CD4-positive, CD25-positive, alpha-beta regulatory T cell (primary cell): ENCODE measurements around the gene MUC20. TPM values are rescaled to one million over a fixed set of nuclear protein-coding genes. Genes with fewer than 3 reads are reported as not detected.

ENCODE experiments used
- ATAC-seq, 2 donors: fragments of 150-1000 bp; cut with Tn5 transposase; one replicate each; pipeline ENCODE4 v1.10.0; 2021; ENCODE audit warnings: low read depth in 2 of 2, moderate number of reproducible peaks in 2 of 2, moderate library complexity in 1 of 2
- DNase-seq, 3 donors: peaks; one replicate each; pipeline versions ENCODE4 v3.0.0 to v3.0.0-alpha.2; 2012 to 2022; ENCODE audit warnings: mixed read lengths in 1 of 3
- H3K27ac ChIP-seq: one replicate; pipeline ENCODE4 v1.7.0; 2013; ENCODE audit warnings: mild to moderate bottlenecking, low read length; ENCODE audit not compliant: insufficient read depth, poor library complexity, severe bottlenecking
- H3K27me3 ChIP-seq: one replicate; pipeline ENCODE4 v1.7.0; 2013; ENCODE audit warnings: low read length; ENCODE audit not compliant: control insufficient read depth, insufficient read depth
- H3K36me3 ChIP-seq: one replicate; pipeline ENCODE4 v1.7.0; 2013; ENCODE audit warnings: mild to moderate bottlenecking, low read length, moderate library complexity; ENCODE audit not compliant: control insufficient read depth, insufficient read depth
- H3K4me1 ChIP-seq: 2 replicates; pipeline ENCODE4 v1.7.0; 2013; ENCODE audit warnings: mild to moderate bottlenecking, low read length; ENCODE audit not compliant: insufficient read depth, control insufficient read depth, poor library complexity, severe bottlenecking
- H3K4me3 ChIP-seq: one replicate; pipeline ENCODE4 v1.7.0; 2013; ENCODE audit warnings: low read depth, mild to moderate bottlenecking, low read length, moderate library complexity
- H3K9me3 ChIP-seq, 2 experiments: 1 replicate in 1 of 2; 2 replicates in 1 of 2; pipeline ENCODE4 v1.7.0; 2013; ENCODE audit warnings: low read length in 2 of 2, mild to moderate bottlenecking in 1 of 2, moderate library complexity in 1 of 2; ENCODE audit not compliant: control insufficient read depth in 2 of 2
- H3K27ac Mint-ChIP-seq, 3 donors: one replicate each; pipeline ENCODE4 v1.8.0; 2020 to 2022; ENCODE audit warnings: mild to moderate bottlenecking in 3 of 3, mixed read lengths in 3 of 3, moderate library complexity in 2 of 3
- H3K27me3 Mint-ChIP-seq: one replicate; pipeline ENCODE4 v1.8.0; 2022; ENCODE audit warnings: mild to moderate bottlenecking, mixed read lengths
- H3K36me3 Mint-ChIP-seq: one replicate; pipeline ENCODE4 v1.8.0; 2020; ENCODE audit warnings: mixed read lengths
- H3K4me1 Mint-ChIP-seq, 4 donors: one replicate each; pipeline ENCODE4 v1.8.0; 2020 to 2022; ENCODE audit warnings: mixed read lengths in 4 of 4, mild to moderate bottlenecking in 1 of 4
- H3K4me3 Mint-ChIP-seq, 4 donors: one replicate each; pipeline ENCODE4 v1.8.0; 2020 to 2022; ENCODE audit warnings: mild to moderate bottlenecking in 4 of 4, mixed read lengths in 4 of 4, moderate library complexity in 3 of 4
- H3K9me3 Mint-ChIP-seq, 7 donors: one replicate each; pipeline ENCODE4 v1.8.0; 2020 to 2022; ENCODE audit warnings: mixed read lengths in 7 of 7, mild to moderate bottlenecking in 3 of 7, moderate library complexity in 2 of 7
- polyA plus RNA-seq, 4 donors: library from polyadenylated mRNA; unstranded; fragments of 300-500 nt; fragmentation: Illumina TruSeq; gene quantifications; one replicate each; pipeline ENCODE4 v1.2.3, GENCODE V29; 2021
- total RNA-seq: library from RNA; stranded (reverse); gene quantifications from one replicate; pipeline ENCODE4 v1.2.3, GENCODE V29; 2022

Gene MUC20
- total and polyA plus RNA-seq, 5 donors from 2014 or later: 0.14 to 1.5 (median 0.47) TPM; not detected in 2

DNA sequence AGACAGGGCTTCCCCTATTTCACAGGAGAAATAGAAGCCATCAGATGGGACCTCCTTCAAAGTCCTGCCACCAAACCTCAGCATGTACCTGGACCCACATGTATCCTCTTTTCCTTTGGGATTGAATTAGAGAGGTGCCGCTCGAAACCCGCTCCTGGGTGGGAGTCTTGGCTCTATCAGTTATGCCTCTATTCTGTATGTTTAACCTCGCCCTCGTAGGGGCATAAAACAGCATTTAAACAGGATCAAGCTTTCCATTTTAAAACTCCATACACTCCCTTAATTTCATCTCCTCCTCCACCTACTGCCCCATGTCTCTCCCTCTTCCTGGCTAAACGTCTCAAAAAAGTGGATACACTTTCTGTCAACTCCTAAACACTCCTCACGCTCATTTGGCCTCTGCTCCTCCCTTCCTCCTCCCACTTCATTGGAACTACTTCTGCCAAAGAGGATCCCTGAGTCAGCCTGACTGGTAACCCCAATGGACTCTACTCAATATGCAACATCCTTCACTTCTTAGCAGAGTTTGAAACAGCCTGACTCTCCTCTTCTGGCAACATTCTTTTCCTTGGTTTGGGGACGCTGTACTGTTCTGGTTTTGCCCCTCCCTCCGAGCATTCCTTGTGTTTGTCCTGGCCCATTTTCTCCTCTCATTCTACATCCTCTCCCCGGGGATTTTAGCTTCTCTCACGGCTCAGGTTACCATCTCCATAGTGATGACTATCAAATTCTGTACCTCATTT, 23.0 kb upstream of the MUC20 start:
- H3K27ac ChIP-seq: no peak overlapping the region
- no peaks in the 10 kb centered on the region for H3K9me3 Mint-ChIP-seq
- no peaks in the 10 kb centered on the region for H3K27me3 ChIP-seq
- ATAC-seq (no peak), DNase-seq (no peak)
- H3K36me3 Mint-ChIP-seq: peaks cover 43% of the 10 kb centered on the region
- H3K9me3 ChIP-seq: no peaks in the 10 kb centered on the region
- no peak overlapping the region for H3K4me3 Mint-ChIP-seq
- no peaks in the 10 kb centered on the region for H3K4me1 ChIP-seq
- no peak overlapping the region for H3K4me3 ChIP-seq
- peaks cover 5 to 19% (median 11%) of the 10 kb centered on the region in 4 donors for H3K4me1 Mint-ChIP-seq
- peaks cover 21% of the 10 kb centered on the region for H3K36me3 ChIP-seq
- H3K27me3 Mint-ChIP-seq: no peaks in the 10 kb centered on the region
- peak overlapping the region in 1 of 3 donors; percentile 57 for H3K27ac Mint-ChIP-seq

GRCh38 chr3:195698325-195698646, 22.5 kb upstream of the MUC20 start:
- no peak for DNase-seq
- no peaks in the 10 kb centered on the region for H3K4me1 ChIP-seq
- no peaks in the 10 kb centered on the region for H3K27me3 ChIP-seq
- H3K4me3 Mint-ChIP-seq: no peak overlapping the region
- no peaks in the 10 kb centered on the region for H3K27me3 Mint-ChIP-seq
- no peak overlapping the region for H3K4me3 ChIP-seq
- H3K4me1 Mint-ChIP-seq: peaks cover 5 to 19% (median 11%) of the 10 kb centered on the region in 4 donors
- H3K36me3 Mint-ChIP-seq: peaks cover 40% of the 10 kb centered on the region
- H3K27ac ChIP-seq: no peak overlapping the region
- no peak for ATAC-seq
- H3K9me3 ChIP-seq: no peaks in the 10 kb centered on the region
- peak overlapping the region in 2 of 3 donors; percentile 42 to 61 for H3K27ac Mint-ChIP-seq
- peaks cover 17% of the 10 kb centered on the region for H3K36me3 ChIP-seq
- H3K9me3 Mint-ChIP-seq: no peaks in the 10 kb centered on the region

DNA sequence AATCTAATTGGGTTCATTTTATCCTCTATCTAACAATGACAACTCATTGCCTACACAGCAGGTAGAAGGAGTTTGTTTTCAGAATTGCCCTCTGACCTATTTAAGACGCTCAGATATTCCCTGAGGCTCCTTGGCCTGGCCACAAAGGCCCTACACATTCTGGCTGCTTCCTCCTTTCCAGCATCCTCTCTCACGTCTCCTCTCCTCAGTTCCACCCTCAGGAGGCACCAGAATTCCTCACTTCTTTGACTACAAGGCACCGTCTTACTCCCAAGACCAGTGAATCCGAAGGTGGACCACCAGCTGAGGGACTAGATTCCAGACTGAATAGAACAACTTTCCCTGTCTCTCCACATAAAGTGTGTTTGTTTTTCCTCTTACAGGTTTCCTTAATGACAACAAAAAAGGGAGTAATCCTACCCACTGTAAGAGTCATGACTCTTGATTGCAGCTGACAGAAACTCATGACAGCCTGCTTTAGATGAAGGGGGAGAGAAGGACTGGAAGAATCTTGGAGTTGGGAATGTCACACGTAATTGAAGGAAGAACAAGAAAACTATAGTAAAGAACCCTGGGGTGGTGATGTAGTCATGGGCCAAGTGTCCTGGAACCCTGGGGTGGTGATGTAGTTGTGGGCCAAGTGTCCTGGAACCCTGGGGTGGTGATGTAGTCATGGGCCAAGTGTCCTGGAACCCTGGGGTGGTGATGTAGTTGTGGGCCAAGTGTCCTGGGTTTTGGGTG, 22.0 kb upstream of the MUC20 start:
- Histone ChIP-seq H3K27ac (no peak overlapping the region), H3K27me3 (no peaks in the 10 kb centered on the region), H3K4me3 (no peak overlapping the region), H3K36me3 (peaks cover 12% of the 10 kb centered on the region), H3K4me1 (no peaks in the 10 kb centered on the region), H3K9me3 (no peaks in the 10 kb centered on the region)
- DNase-seq (peak in 1 of 3 donors; percentile 6), ATAC-seq (no peak)
- peaks cover 35% of the 10 kb centered on the region for H3K36me3 Mint-ChIP-seq
- no peaks in the 10 kb centered on the region for H3K27me3 Mint-ChIP-seq
- H3K27ac Mint-ChIP-seq: peak overlapping the region in 1 of 3 donors; percentile 42
- H3K9me3 Mint-ChIP-seq: no peaks in the 10 kb centered on the region
- no peak overlapping the region for H3K4me3 Mint-ChIP-seq
- peaks cover 5 to 19% (median 10%) of the 10 kb centered on the region in 4 donors for H3K4me1 Mint-ChIP-seq

GRCh38 chr3:195699388-195699771, 21.4 kb upstream of the MUC20 start:
- ATAC-seq (no peak), DNase-seq (no peak)
- H3K36me3 Mint-ChIP-seq: peaks cover 31% of the 10 kb centered on the region
- H3K4me3 Mint-ChIP-seq: no peak overlapping the region
- H3K27me3 ChIP-seq: no peaks in the 10 kb centered on the region
- no peaks in the 10 kb centered on the region for H3K9me3 ChIP-seq
- peak overlapping the region in 1 of 3 donors; percentile 16 for H3K27ac Mint-ChIP-seq
- no peaks in the 10 kb centered on the region for H3K9me3 Mint-ChIP-seq
- H3K27ac ChIP-seq: no peak overlapping the region
- H3K4me1 ChIP-seq: no peaks in the 10 kb centered on the region
- H3K36me3 ChIP-seq: peaks cover 7% of the 10 kb centered on the region
- no peaks in the 10 kb centered on the region for H3K27me3 Mint-ChIP-seq
- no peak overlapping the region for H3K4me3 ChIP-seq
- H3K4me1 Mint-ChIP-seq: peaks cover 5 to 19% (median 9%) of the 10 kb centered on the region in 4 donors

GRCh38 chr3:195699860-195700259, 20.9 kb upstream of the MUC20 start:
- Histone ChIP-seq H3K9me3 (no peaks in the 10 kb centered on the region), H3K4me3 (no peak overlapping the region), H3K27me3 (no peaks in the 10 kb centered on the region), H3K36me3 (peaks cover 3% of the 10 kb centered on the region), H3K27ac (no peak overlapping the region), H3K4me1 (no peaks in the 10 kb centered on the region)
- H3K4me3 Mint-ChIP-seq: no peak overlapping the region
- H3K27ac Mint-ChIP-seq: peak overlapping the region in 1 of 3 donors; percentile 16
- DNase-seq (no peak), ATAC-seq (no peak)
- H3K36me3 Mint-ChIP-seq: peaks cover 31% of the 10 kb centered on the region
- H3K4me1 Mint-ChIP-seq: peaks cover 5 to 19% (median 9%) of the 10 kb centered on the region in 4 donors
- no peaks in the 10 kb centered on the region for H3K9me3 Mint-ChIP-seq
- H3K27me3 Mint-ChIP-seq: no peaks in the 10 kb centered on the region

DNA sequence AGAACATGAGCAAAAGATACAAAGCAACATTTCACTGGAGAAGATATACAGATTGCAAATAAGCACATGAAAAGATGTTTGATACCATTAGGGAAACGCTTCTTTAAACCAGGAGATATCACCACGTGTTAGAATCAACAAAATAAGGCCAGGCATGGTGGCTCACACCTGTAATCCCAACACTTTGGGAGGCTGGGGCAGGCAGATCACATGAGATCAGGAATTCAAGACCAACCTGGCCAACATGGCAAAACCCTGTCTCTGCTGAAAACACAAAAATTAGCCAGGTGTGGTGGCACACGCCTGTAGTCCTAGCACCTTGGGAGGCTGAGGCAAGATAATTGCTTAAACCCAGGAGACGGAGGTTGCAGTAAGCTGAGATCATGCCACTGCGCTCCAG, 20.5 kb upstream of the MUC20 start:
- H3K36me3 Mint-ChIP-seq: peaks cover 28% of the 10 kb centered on the region
- Histone ChIP-seq H3K9me3 (no peaks in the 10 kb centered on the region), H3K27me3 (no peaks in the 10 kb centered on the region), H3K4me3 (no peak overlapping the region), H3K27ac (no peak overlapping the region), H3K36me3 (peaks cover 3% of the 10 kb centered on the region), H3K4me1 (no peaks in the 10 kb centered on the region)
- no peaks in the 10 kb centered on the region for H3K9me3 Mint-ChIP-seq
- H3K27ac Mint-ChIP-seq: no peak overlapping the region
- no peaks in the 10 kb centered on the region for H3K27me3 Mint-ChIP-seq
- peaks cover 5 to 19% (median 9%) of the 10 kb centered on the region in 4 donors for H3K4me1 Mint-ChIP-seq
- no peak overlapping the region for H3K4me3 Mint-ChIP-seq
- ATAC-seq (no peak), DNase-seq (no peak)

- no peak overlapping the region for H3K4me3 ChIP-seq
- no peaks in the 10 kb centered on the region for H3K27me3 ChIP-seq
- DNase-seq: no peak
- H3K27me3 Mint-ChIP-seq: no peaks in the 10 kb centered on the region
- H3K36me3 ChIP-seq: peaks cover 3% of the 10 kb centered on the region
- no peak for ATAC-seq
- H3K9me3 ChIP-seq: no peaks in the 10 kb centered on the region
- no peak overlapping the region for H3K4me3 Mint-ChIP-seq
- H3K27ac ChIP-seq: no peak overlapping the region
- H3K36me3 Mint-ChIP-seq: peaks cover 22% of the 10 kb centered on the region
- H3K9me3 Mint-ChIP-seq: no peaks in the 10 kb centered on the region
- no peaks in the 10 kb centered on the region for H3K4me1 ChIP-seq
- H3K27ac Mint-ChIP-seq: peak overlapping the region in 1 of 3 donors; percentile 51
- peaks cover under 1 to 14% (median 5%) of the 10 kb centered on the region in 4 donors for H3K4me1 Mint-ChIP-seq
Measured at GRCh38 chr3:195701042-195701915, 19.5 kb upstream of the MUC20 start.
